Esophagus squamous epithelium (tissue), 4 donors: ENCODE results near the gene PTPRCAP. TPM values are rescaled to one million over a fixed set of nuclear protein-coding genes. Genes with fewer than 3 reads are reported as not detected.

Source experiments
- small RNA-seq, 4 donors: library from RNA; depleted of rRNA; stranded (forward); fragments of <200 nt; gene quantifications; one replicate each; pipeline ENCODE3, GENCODE V24; 2016
- total RNA-seq, 4 donors: library from RNA; depleted of rRNA; stranded (reverse); fragments of >200 nt; gene quantifications; one replicate each; pipeline ENCODE4 v1.1.0, GENCODE V29; 2016

PTPRCAP gene
- total RNA-seq, 4 donors from 2014 or later, result 5.9 to 14.1 (median 6.8) TPM

Small RNA genes lying within 50 kb of the gene (small RNA-seq; reads per million reads assigned to genes)
- gene RNU6-1238P, result 0 reads per million in 4 donors

Other genes starting within 250 kb of the PTPRCAP start
- gene GRK2, start 171.2 kb downstream of the PTPRCAP start, total RNA-seq, result 10 to 100 TPM; 54.1 to 93.2 (median 68.5) TPM
- 10 to 100 TPM; 27.4 to 50.6 (median 41.6) TPM for gene ANKRD13D, start 148.4 kb downstream of the PTPRCAP start, total RNA-seq
- 10 to 100 TPM; 51.4 to 78.4 (median 64.8) TPM for gene SSH3, start 134.2 kb downstream of the PTPRCAP start, total RNA-seq
- gene POLD4, start 84.1 kb downstream of the PTPRCAP start, total RNA-seq, result 100 to 1,000 TPM in 1 of 4 donors, 10 to 100 TPM in 3; 62.6 to 113 (median 74.7) TPM
- 1 to 10 TPM; 2.3 to 6.8 (median 2.7) TPM for gene CLCF1, start 64.1 kb downstream of the PTPRCAP start, total RNA-seq
- gene RAD9A, start 45.7 kb downstream of the PTPRCAP start, total RNA-seq, result 10 to 100 TPM; 10.6 to 18.3 (median 12.7) TPM
- 100 to 1,000 TPM; 146 to 202 (median 185) TPM for gene PPP1CA, start 35.8 kb downstream of the PTPRCAP start, total RNA-seq
- 1 to 10 TPM; 1.7 to 7.2 (median 3.5) TPM for gene TBC1D10C, start 33.6 kb downstream of the PTPRCAP start, total RNA-seq
- gene CARNS1, start 22.0 kb downstream of the PTPRCAP start, total RNA-seq, result under 1 TPM; 0.09 to 0.76 (median 0.25) TPM
- 100 to 1,000 TPM in 3 of 4 donors, 10 to 100 TPM in 1; 67.5 to 121 (median 113) TPM for gene RPS6KB2, start 9.2 kb downstream of the PTPRCAP start, total RNA-seq
- gene CORO1B, start 5.8 kb upstream of the PTPRCAP start, total RNA-seq, result 100 to 1,000 TPM in 1 of 4 donors, 10 to 100 TPM in 3; 52.2 to 122 (median 57.6) TPM
- gene GPR152, start 15.0 kb upstream of the PTPRCAP start, total RNA-seq, result not detected
- under 1 TPM in 1 of 4 donors, not detected in 3; 0.38 TPM for gene CABP4, start 17.7 kb upstream of the PTPRCAP start, total RNA-seq
- 100 to 1,000 TPM; 109 to 205 (median 145) TPM for gene TMEM134, start 31.6 kb upstream of the PTPRCAP start, total RNA-seq
- 10 to 100 TPM; 16.8 to 63.3 (median 28.3) TPM for gene AIP, start 45.3 kb upstream of the PTPRCAP start, total RNA-seq
- gene PITPNM1, start 67.7 kb upstream of the PTPRCAP start, total RNA-seq, result 10 to 100 TPM; 24.5 to 35.9 (median 28.7) TPM
- gene CDK2AP2, start 70.5 kb upstream of the PTPRCAP start, total RNA-seq, result 10 to 100 TPM; 32.0 to 55.2 (median 38.1) TPM
- not detected for gene CABP2, start 85.8 kb upstream of the PTPRCAP start, total RNA-seq
- 1,000 to 10,000 TPM; 2,883 to 4,990 (median 3,239) TPM for gene GSTP1, start 146.1 kb upstream of the PTPRCAP start, total RNA-seq
- 100 to 1,000 TPM; 206 to 260 (median 254) TPM for gene NDUFV1, start 169.3 kb upstream of the PTPRCAP start, total RNA-seq
- 10 to 100 TPM; 37.5 to 68.0 (median 47.0) TPM for gene NUDT8, start 192.3 kb upstream of the PTPRCAP start, total RNA-seq
- not detected for gene TBX10, start 202.1 kb upstream of the PTPRCAP start, total RNA-seq
- under 1 TPM in 1 of 4 donors, not detected in 3; 0.44 TPM for gene ACY3, start 213.0 kb upstream of the PTPRCAP start, total RNA-seq
- 100 to 1,000 TPM in 3 of 4 donors, 10 to 100 TPM in 1; 62.6 to 181 (median 120) TPM for gene ALDH3B2, start 236.9 kb upstream of the PTPRCAP start, total RNA-seq